T-helper 2 cell (primary cell): ENCODE data around the gene CD248.
"Not testable (repeated sequence)": the region's sequence is repeated elsewhere in the genome, so short reads cannot be mapped to it uniquely, and the experiment has no call there.

Source experiments
- DNase-seq, 5 experiments: peaks; one replicate each; pipeline versions ENCODE4 v3.0.0 to v3.0.0-alpha.2; 2012 to 2022

Gene CD248

GRCh38 chr11:66313321-66314185 is 3.3 kb downstream of the CD248 start:
- DNase-seq: no peak

- peak; percentile 91 to 99 (median 97) for DNase-seq
Measured at GRCh38 chr11:66312549-66313320, 4.1 kb downstream of the CD248 start.

GRCh38 chr11:66311965-66312548 is 4.8 kb downstream of the CD248 start:
- peak; percentile 74 to 99 (median 97) for DNase-seq

- DNase-seq: no peak
Measured at GRCh38 chr11:66311470-66311964, 5.3 kb downstream of the CD248 start.

GRCh38 chr11:66310803-66311440 is 5.9 kb downstream of the CD248 start:
- DNase-seq: not testable (repeated sequence)

- no peak for DNase-seq
Measured at GRCh38 chr11:66310324-66310723, 6.5 kb downstream of the CD248 start.

- no peak for DNase-seq
Measured at GRCh38 chr11:66309475-66309874, 7.4 kb downstream of the CD248 start.

- no peak for DNase-seq
Measured at GRCh38 chr11:66302656-66303055, 14.2 kb downstream of the CD248 start.

- DNase-seq: no peak
Measured at GRCh38 chr11:66299186-66299585, 17.7 kb downstream of the CD248 start.

- DNase-seq: no peak
Measured at GRCh38 chr11:66297610-66298009, 19.2 kb downstream of the CD248 start.

- no peak for DNase-seq
Measured at GRCh38 chr11:66294626-66295620, 21.9 kb downstream of the CD248 start.

- no peak for DNase-seq
Measured at GRCh38 chr11:66293777-66294625, 22.8 kb downstream of the CD248 start.

- DNase-seq: no peak
Measured at GRCh38 chr11:66293352-66293751, 23.5 kb downstream of the CD248 start.

- no peak for DNase-seq
Measured at GRCh38 chr11:66292543-66293332, 24.1 kb downstream of the CD248 start.

GRCh38 chr11:66291706-66292542 is 24.9 kb downstream of the CD248 start, which contains the start of gene TMEM151A:
Gene TMEM151A, plus strand, starts transcription at chr11:66291894. Its CDS starts 120 bp downstream, at chr11:66292014.
- DNase-seq: peak in 1 of 5 experiments; percentile 43

GRCh38 chr11:66291303-66291705 is 25.5 kb downstream of the CD248 start:
- no peak for DNase-seq

GRCh38 chr11:66290330-66290621 is 26.6 kb downstream of the CD248 start:
- no peak for DNase-seq

GRCh38 chr11:66289548-66290329 is 27.1 kb downstream of the CD248 start:
- DNase-seq: peak in 4 of 5 experiments; percentile 47 to 88 (median 78)
